Keratinocyte (primary cell): ENCODE results near the gene TCEANC. TPM values are rescaled to one million over a fixed set of nuclear protein-coding genes. Genes with fewer than 3 reads are reported as not detected.
"Not testable (repeated sequence)": the region's sequence is repeated elsewhere in the genome, so short reads cannot be mapped to it uniquely, and the experiment has no call there.

Experiments
- DNase-seq: peaks from one replicate; pipeline ENCODE4 v3.0.0-alpha.2; 2011; ENCODE audit warnings: low read depth, missing footprints, low spot score
- FAIRE-seq: peaks from 2 replicates; lab custom pipeline; 2011; peaks lifted over from hg19 to GRCh38; lab: Jason Lieb, UNC
- H2AFZ ChIP-seq: 2 replicates; pipeline ENCODE4 v1.6.0; 2012; ENCODE audit warnings: low read length, control low read depth, inconsistent platforms; ENCODE audit not compliant: control insufficient read depth
- H3K27ac ChIP-seq: 2 replicates; pipeline ENCODE4 v1.5.1; 2011; ENCODE audit warnings: low read length; ENCODE audit not compliant: control insufficient read depth, insufficient read depth
- H3K27me3 ChIP-seq: 3 replicates; pipeline ENCODE4 v1.6.0; 2011; ENCODE audit warnings: low read length; ENCODE audit not compliant: control insufficient read depth, insufficient read depth; ENCODE audit errors: extremely low read depth
- H3K36me3 ChIP-seq, 2 experiments: 2 replicates in 1 of 2; 3 replicates in 1 of 2; pipeline ENCODE4 v1.5.1; 2011; ENCODE audit warnings: low read length in 2 of 2, mild to moderate bottlenecking in 1 of 2; ENCODE audit not compliant: control insufficient read depth in 2 of 2, insufficient read depth in 2 of 2; ENCODE audit errors: extremely low read depth in 1 of 2
- H3K4me1 ChIP-seq: 3 replicates; pipeline ENCODE4 v1.5.1; 2011; ENCODE audit warnings: low read length; ENCODE audit not compliant: control insufficient read depth, insufficient read depth; ENCODE audit errors: extremely low read depth
- H3K4me2 ChIP-seq: 3 replicates; pipeline ENCODE4 v1.6.0; 2011; ENCODE audit warnings: low read depth, low read length; ENCODE audit not compliant: control insufficient read depth, insufficient read depth; ENCODE audit errors: extremely low read depth
- H3K4me3 ChIP-seq, 3 experiments: fragments of 200-600 bp in 1 of 3; sonication (generic) in 1 of 3; 2 replicates in 2 of 3; 3 replicates in 1 of 3; pipeline ENCODE4 v1.5.1; 2011 to 2016; ENCODE audit warnings: low read length in 3 of 3, mild to moderate bottlenecking in 3 of 3, control low read depth in 2 of 3, inconsistent platforms in 1 of 3, low read depth in 1 of 3, mixed read lengths in 1 of 3, mixed run types in 1 of 3, moderate library complexity in 1 of 3; ENCODE audit not compliant: control insufficient read depth in 2 of 3, insufficient read depth in 2 of 3; ENCODE audit errors: extremely low read depth in 1 of 3
- H3K79me2 ChIP-seq: 2 replicates; pipeline ENCODE4 v1.6.0; 2012; ENCODE audit warnings: low read length; ENCODE audit not compliant: control insufficient read depth, insufficient read depth
- H3K9ac ChIP-seq: 3 replicates; pipeline ENCODE4 v1.6.0; 2011; ENCODE audit warnings: low read length; ENCODE audit not compliant: control insufficient read depth, insufficient read depth; ENCODE audit errors: extremely low read depth
- H3K9me1 ChIP-seq: 3 replicates; pipeline ENCODE4 v1.6.0; 2011; ENCODE audit warnings: low read length; ENCODE audit not compliant: control insufficient read depth, insufficient read depth; ENCODE audit errors: extremely low read depth
- H3K9me3 ChIP-seq: 2 replicates; pipeline ENCODE4 v1.5.1; 2012; ENCODE audit warnings: low read depth, low read length; ENCODE audit not compliant: control insufficient read depth
- H4K20me1 ChIP-seq: 3 replicates; pipeline ENCODE4 v1.6.0; 2011; ENCODE audit warnings: low read length; ENCODE audit not compliant: control insufficient read depth, insufficient read depth; ENCODE audit errors: extremely low read depth
- CTCF ChIP-seq, 3 experiments: IDR thresholded peaks in 1 of 3; conservative IDR thresholded peaks in 1 of 3; optimal IDR thresholded peaks in 1 of 3; 2 replicates in 2 of 3; 3 replicates in 1 of 3; pipeline versions ENCODE3 to v1.5.1; 2011; ENCODE audit warnings: low read length in 3 of 3, mild to moderate bottlenecking in 3 of 3, moderate library complexity in 2 of 3, control low read depth in 1 of 3, inconsistent platforms in 1 of 3; ENCODE audit not compliant: insufficient read depth in 2 of 3; ENCODE audit errors: extremely low read depth in 1 of 3
- EZH2 ChIP-seq: IDR thresholded peaks from one replicate; pipeline ENCODE4 v1.6.1; 2012; ENCODE audit warnings: inconsistent platforms, mild to moderate bottlenecking, low read length, moderate library complexity
- dilution Hi-C: fragments of 300-500 bp; cut with MboI; formaldehyde crosslinking; loops from one replicate; pipeline ENCODE4 v1.7.0; 2020; ENCODE audit warnings: low sequenced_read_pairs; ENCODE audit not compliant: extremely low pct_ligation_motif_present
- polyA plus RNA-seq, 5 experiments: library from polyadenylated mRNA; depleted of rRNA in 3 of 5; stranded (reverse) in 3 of 5; stranded (forward) in 1 of 5; unstranded in 1 of 5; fragments of >200 nt; gene quantifications; 1 replicate in 1 of 5; 2 replicates in 3 of 5; 3 replicates in 1 of 5; pipeline versions ENCODE4 v1.2.1 to v1.2.3, GENCODE V29; 2011 to 2012; ENCODE audit warnings: missing spikeins in 2 of 5, low read depth in 1 of 5, low replicate concordance in 1 of 5

The TCEANC gene
- polyA plus RNA-seq, 1 donor (not counting 4 experiments of a cell fraction or from before 2014, with no cell fraction given): 1.8 TPM

DNA sequence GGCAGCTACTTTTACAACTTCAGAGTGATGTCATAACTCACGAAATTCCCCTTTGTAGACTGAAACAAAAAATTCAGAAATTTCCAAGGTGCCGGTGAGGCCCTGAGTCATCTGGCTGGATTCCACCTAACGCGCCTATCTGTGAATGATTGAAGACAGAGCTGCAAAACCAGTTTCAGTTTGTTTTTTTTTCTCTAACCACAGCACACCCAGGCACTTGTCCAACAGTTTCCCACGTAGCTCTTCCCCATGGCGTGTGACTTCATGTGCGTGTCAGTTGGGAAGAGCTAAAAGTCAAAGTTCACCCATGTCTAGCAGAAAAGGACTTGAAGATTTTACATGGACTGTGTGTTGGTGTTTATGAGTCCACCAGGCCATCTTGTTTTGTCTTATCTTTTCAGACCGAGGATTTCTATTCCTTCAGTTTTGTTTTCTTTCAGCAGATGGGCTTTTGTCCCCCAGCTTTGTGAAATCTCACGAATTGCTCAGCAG, 16.4 kb downstream of the TCEANC start:
- H3K9me1 ChIP-seq: no peaks in the 10 kb centered on the region
- peak overlapping the region; percentile 79 for H3K4me2 ChIP-seq
- DNase-seq (peak; percentile 68), FAIRE-seq (peak; percentile 90)
- dilution Hi-C loops: no loop called here
- H2AFZ ChIP-seq: no peak overlapping the region
- peak overlapping the region; percentile 40 for H3K9ac ChIP-seq
- H3K79me2 ChIP-seq: no peaks in the 10 kb centered on the region
- no peaks in the 10 kb centered on the region for H3K9me3 ChIP-seq
- H3K36me3 ChIP-seq: no peaks in the 10 kb centered on the region
- no peaks in the 10 kb centered on the region for H3K27me3 ChIP-seq
- TF ChIP-seq CTCF (optimal IDR thresholded peaks at IDR 0.05 in 1 of 3, IDR thresholded peaks at IDR 0.05 in 1 of 3, conservative IDR thresholded peaks at IDR 0.05 in 1 of 3; ENCODE audit: extremely low read depth in 1 of 3, insufficient read depth in 2 of 3, low read length in 3 of 3) (no peak), EZH2 (no peak)
- peak overlapping the region; percentile 70 for H3K27ac ChIP-seq
- no peaks in the 10 kb centered on the region for H4K20me1 ChIP-seq
- peak overlapping the region in 1 of 3 experiments; percentile 36 for H3K4me3 ChIP-seq
- peaks cover 9% of the 10 kb centered on the region for H3K4me1 ChIP-seq

- Histone ChIP-seq H3K27ac (peak overlapping the region; percentile 70), H3K9ac (peak overlapping the region; percentile 40), H3K4me3 (peak overlapping the region in 1 of 3 experiments; percentile 36), H3K4me2 (peak overlapping the region; percentile 79)
- H3K79me2 ChIP-seq, H4K20me1 ChIP-seq, H3K4me1 ChIP-seq, H3K9me1 ChIP-seq, H3K36me3 ChIP-seq, H3K27me3 ChIP-seq, dilution Hi-C loops, H2AFZ ChIP-seq, DNase-seq, H3K9me3 ChIP-seq, FAIRE-seq: not testable (repeated sequence)
These were observed 16.8 kb downstream of the TCEANC start for GRCh38 chrX:13669755-13670154.

GRCh38 chrX:13670197-13670596, 17.3 kb downstream of the TCEANC start:
- no peak overlapping the region for H3K4me3 ChIP-seq
- no peak overlapping the region for H3K9ac ChIP-seq
- dilution Hi-C loops: no loop called here
- no peaks in the 10 kb centered on the region for H3K79me2 ChIP-seq
- no peak overlapping the region for H3K4me2 ChIP-seq
- H3K36me3 ChIP-seq: no peaks in the 10 kb centered on the region
- TF ChIP-seq EZH2 (no peak), CTCF (optimal IDR thresholded peaks at IDR 0.05 in 1 of 3, IDR thresholded peaks at IDR 0.05 in 1 of 3, conservative IDR thresholded peaks at IDR 0.05 in 1 of 3; ENCODE audit: extremely low read depth in 1 of 3, insufficient read depth in 2 of 3, low read length in 3 of 3) (no peak)
- no peaks in the 10 kb centered on the region for H4K20me1 ChIP-seq
- FAIRE-seq (no peak), DNase-seq (no peak)
- H3K27ac ChIP-seq: no peak overlapping the region
- H3K9me1 ChIP-seq: no peaks in the 10 kb centered on the region
- peaks cover 9% of the 10 kb centered on the region for H3K4me1 ChIP-seq
- no peak overlapping the region for H2AFZ ChIP-seq
- no peaks in the 10 kb centered on the region for H3K9me3 ChIP-seq
- H3K27me3 ChIP-seq: no peaks in the 10 kb centered on the region
